GM18867 (cell line): ENCODE data around the gene UPF3B.
"Not testable (repeated sequence)": the region's sequence is repeated elsewhere in the genome, so short reads cannot be mapped to it uniquely, and the experiment has no call there.

Experiments used
- ATAC-seq: cut with Tn5 transposase; IDR thresholded peaks from one replicate; pipeline ENCODE4 v1.9.1; 2021; ENCODE audit warnings: mild to moderate bottlenecking, moderate library complexity; ENCODE audit not compliant: unreplicated experiment

Gene UPF3B

DNA sequence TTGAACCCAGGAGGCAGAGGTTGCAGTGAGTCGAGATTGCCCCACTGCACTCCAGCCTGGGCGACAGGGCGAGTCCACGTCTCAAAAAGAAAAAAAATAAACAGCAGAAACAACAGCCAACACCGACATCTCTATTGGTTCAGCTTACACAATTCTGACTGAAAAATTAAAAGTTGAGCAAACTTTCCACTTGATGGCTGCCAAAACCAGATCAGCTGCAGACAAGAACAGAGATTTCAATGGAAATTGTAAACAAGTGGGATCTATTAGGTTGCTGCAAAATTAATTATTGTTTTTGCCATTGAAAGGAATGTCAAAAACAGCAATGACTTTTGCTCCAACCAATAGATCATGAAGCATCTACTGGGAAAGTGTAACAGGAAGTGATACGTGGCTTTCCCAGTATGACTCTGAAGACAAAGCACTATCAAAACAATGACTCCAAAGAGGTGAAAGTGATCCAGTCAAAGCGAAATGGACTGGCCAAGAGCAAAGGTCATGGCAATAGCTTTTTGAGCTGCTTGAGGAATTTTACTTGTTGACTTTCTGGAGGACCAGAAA lies 26.3 kb downstream of the UPF3B start:
- no peak for ATAC-seq

DNA sequence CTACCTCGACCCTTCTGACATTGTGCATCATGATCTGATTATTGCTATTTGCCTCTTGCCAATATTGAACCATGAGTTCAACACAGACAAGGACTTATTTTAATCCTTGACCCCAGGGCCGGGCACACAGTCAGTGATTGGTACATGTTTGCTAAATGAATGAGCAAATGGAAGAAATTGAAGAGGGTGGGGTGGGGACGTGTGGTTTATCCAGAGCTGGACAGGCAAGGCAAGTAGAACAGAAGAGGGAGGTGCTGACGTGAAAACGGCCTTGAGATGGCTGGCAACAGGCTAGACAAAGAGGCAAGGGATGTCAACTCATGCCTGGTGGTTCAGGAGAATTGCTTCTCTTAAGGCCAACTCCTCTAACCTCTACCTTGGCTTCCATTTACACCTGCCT lies 28.5 kb downstream of the UPF3B start:
- not testable (repeated sequence) for ATAC-seq

DNA sequence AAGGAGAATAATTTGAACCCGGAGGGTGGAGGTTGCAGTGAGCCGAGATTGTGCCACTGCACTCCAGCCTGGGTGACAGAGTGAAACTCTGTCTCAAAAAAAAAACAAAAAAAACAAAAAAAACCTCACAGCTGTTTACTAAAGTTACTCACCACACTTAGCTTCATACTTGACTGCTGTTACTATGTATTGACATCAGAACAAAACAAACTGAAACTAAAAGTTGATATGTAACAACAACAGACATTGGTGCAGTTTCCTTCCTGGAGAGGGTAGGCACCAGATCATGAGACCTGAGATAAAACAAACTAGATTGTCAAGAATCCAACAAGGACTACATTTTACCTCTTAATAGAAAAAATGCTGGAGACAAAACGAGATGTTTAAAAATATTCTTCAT lies 31.1 kb downstream of the UPF3B start:
- ATAC-seq = peak; percentile 97

DNA sequence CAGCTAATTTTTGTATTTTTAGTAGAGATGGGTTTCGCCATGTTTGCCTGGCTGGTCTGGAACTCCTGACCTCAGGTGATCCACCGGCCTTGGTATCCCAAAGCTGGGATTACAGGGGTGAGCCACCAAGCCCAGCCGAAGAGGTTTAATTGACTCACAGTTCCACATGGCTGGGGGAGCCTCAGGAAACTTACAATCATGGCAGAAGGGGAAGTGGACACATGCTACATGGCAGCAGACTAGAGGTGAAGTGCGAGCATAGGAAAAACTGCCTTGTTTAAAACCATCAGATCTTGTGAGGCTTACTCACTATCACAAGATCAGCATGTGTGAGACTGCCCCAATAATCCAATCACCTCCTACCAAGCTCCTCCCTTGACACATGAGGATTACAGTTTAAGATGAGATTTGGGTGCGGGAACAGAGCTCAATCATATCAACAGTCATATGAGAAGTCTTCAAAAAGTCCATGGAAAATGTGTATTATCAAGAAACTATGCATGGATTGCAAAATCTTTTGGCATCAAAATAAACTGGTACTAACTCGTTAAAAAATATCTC lies 35.6 kb downstream of the UPF3B start:
- ATAC-seq = no peak

DNA sequence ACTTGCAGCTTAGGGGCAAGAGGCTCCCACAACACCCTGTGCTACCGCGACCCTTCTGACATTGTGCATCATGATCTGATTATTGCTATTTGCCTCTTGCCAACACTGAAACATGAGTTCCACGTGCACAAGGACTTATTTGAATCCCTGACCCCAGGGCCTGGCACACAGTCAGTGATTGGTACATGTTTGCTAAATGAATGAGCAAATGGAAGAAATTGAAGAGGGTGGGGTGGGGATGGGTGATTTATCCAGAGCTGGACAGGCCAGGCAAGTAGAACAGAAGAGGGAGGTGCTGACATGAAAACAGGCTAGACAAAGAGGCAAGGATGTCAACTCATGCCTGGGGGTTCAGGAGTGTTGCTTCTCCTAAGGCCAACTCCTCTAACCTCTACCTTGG lies 36.5 kb downstream of the UPF3B start:
- ATAC-seq = no peak

DNA sequence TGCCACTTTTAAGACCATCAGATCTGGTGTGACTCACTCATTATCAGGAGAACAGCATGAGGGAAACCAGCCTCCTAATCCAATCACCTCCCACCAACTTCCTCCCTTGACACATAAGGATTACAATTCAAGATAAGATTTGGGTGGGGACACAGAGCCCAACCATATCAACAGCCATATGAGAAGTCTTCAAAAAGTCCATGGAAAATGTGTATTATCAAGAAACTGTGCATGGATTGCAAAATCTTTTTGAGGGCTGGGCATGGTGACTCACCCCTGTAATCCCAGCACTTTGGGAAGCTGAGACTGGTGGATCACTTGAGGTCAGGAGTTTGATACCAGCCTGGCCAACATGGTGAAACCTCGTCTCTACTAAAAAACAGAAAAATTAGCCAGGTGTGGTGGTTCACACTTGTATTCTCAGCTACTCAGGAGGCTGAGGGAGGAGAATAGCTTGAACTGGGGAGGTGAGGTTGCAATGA lies 43.5 kb downstream of the UPF3B start:
- no peak for ATAC-seq

DNA sequence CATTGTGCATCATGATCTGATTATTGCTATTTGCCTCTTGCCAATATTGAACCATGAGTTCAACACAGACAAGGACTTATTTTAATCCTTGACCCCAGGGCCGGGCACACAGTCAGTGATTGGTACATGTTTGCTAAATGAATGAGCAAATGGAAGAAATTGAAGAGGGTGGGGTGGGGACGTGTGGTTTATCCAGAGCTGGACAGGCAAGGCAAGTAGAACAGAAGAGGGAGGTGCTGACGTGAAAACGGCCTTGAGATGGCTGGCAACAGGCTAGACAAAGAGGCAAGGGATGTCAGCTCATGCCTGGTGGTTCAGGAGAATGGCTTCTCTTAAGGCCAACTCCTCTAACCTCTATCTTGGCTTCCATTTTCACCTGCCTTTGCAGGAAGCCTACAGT lies 44.3 kb downstream of the UPF3B start:
- ATAC-seq = not testable (repeated sequence)

DNA sequence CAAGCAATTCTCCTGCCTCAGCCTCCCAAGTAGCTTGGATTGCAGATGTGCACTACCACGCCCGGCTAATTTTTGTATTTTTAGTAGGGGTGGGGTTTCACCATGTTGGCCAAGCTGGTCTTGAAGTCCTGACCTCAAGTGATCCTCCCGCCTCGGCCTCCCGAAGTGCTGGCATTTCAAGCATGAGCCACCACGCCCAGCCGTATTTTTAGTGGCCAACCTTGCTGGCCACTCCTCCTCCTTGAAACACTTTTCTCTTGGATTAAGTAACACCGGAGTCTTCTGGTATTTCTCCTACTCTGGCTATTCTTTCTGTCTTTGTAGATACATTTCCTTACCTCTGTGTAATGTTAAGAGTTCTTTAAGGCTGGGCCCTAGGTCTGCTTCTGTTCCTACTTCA lies 50.2 kb downstream of the UPF3B start:
- no peak for ATAC-seq

DNA sequence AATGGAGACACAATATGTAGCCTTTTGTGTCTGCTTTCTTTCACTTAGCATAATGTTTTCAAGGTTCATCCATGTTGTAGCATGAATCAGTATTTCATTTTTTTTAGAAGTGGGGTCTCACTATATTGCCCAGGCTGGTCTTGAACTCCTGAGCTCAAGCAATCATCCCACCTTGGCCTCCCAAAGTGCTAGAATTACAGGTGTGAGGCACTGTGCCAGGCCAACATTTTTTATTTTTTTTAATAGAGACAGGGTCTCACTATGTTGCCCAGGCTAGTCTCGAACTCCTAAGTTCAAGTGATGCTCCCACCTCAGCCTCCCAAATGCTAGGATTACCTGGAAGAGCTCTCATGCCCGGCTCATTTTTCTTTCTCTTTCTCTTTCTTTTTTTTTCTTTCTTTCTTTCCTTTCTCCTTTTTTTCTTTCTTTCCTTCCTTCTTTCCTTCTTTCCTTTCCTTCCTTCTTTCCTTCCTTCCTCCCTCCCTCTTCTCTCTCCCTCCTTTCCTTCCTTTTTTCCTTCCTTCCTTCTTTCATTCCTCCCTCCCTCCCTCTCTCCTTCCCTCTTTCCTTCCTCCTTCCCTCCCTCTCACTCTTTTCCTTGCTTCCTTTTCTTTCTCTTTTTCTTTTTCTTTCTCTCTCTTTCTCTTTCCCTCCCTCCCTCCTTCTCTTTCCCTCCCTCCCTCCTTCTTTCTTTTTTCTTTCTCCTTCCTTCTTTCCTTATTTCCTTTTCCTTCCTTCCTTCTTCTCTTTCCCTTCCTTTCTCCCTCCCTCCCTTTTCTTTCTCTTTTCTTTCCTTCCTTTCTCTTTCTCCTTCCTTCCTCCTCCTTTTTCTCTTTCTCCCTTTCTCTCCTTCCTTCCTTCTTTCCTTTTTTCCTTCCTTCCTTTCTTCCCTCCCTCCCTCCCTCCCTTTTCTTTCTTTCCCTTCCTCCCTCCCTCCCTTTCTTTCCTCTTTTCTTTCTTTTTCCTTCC lies 51.2 kb downstream of the UPF3B start:
- ATAC-seq = no peak

DNA sequence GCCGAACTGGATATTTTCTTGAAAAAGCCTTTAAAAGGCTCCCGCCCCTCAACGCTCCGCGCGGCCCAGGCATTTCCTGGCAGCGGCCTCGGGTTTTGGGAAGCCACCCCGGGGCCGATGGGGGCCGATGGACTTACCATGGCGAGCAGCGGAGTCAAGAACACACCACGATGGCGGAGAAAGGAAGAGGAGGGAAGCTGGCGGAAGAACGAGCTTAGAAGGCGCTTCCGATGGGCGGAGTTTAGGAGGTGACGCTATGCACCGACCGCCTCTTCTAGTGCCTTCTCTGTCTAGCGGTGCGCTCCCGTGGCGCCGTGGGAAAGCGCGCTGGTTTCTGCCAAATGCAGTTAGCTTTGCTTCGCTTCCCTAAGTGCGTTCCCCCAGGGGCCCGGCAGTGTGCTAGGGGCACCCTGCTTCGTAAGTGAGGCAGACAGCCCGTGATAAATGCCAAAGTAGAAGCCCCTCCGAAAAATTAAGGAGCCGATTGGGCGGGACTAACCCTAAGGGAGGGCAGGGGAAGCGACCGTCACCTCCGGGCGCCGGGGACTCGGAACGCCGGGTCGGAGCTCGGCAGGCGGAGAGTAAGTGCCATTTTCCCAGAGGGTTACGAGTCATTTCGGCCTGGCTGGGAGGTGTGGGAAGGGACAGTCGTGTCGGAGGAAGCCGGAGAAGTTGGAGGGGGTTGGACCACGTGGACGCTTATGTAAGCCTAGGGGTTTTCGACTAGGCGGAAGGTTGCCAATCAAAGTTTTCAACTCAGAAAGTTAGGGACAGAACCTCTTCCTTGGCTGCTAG lies 61.1 kb downstream of the UPF3B start, which contains the start of gene RPL39:
Gene RPL39 (minus strand): TSS at position 194 of the 795 bp plus-strand sequence. CDS start 54 bp downstream, at position 140.
- ATAC-seq = peak; percentile 90

DNA sequence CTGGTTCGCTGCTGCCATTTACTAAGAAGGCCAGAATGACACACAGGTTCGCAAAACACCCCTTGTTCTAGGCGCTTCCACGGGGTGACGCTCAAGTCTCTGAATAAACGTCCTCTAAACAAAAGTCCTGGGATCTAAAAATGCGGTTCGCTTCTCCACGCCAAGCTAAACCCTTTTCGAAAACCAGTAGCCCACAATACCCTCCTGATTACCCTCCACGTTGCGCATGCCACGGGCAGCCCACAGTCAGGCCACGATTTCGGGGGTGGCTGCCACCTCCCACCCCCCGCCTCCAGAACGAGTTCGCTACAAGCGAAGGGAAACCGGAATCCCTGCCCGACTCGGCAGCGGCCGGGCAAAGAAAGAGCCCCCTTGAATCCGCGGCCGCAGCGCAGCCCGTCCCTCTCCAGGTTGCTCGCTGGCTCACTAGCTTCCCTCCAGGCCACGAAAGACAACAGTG lies 61.8 kb downstream of the UPF3B start:
- peak; percentile 13 for ATAC-seq

DNA sequence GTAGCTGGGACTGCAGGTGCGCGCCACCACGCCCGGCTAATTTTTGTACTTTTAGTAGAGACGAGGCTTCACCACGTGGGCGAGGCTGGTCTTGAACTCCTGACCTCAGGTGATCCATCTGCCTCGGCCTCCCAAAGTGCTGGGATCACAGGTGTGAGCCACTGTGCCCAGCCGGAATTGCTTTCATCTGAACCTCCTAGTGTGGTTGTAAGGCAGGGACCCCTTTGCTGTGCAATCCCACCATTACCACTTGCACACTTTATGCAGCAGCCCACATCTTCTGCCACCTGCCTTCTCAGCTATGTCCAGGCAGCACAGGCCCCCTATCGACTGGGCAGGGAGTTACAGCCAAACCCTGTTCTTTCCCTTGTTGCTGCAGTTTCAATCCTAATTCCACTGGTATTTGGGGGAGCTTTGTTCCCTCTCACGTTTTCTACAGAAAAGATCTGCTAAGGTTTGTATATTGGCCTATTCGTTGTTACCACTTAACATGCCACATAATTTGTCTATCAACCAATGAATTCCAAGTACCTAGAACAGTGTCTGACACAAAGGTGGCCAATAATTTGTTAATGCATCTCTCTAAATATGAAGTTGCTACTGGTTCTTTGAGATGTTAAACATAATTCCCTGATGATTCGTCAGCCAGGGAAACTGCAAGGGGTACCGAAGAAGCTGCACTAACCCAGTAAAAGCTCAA lies 67.9 kb downstream of the UPF3B start:
- ATAC-seq = peak; percentile 62
